G401 (cell line): ENCODE measurements around the gene CDH13. TPM values are rescaled to one million over a fixed set of nuclear protein-coding genes. Genes with fewer than 3 reads are reported as not detected.

Experiments used
- DNase-seq: peaks from one replicate; pipeline ENCODE4 v3.0.0-alpha.2; 2015; ENCODE audit warnings: low spot score
- in situ Hi-C: cut with HindIII; loops from 2 replicates; pipeline ENCODE4 v1.10.0; 2016; ENCODE audit warnings: low sequenced_read_pairs, mixed read lengths
- total RNA-seq: library from RNA; depleted of rRNA; stranded (reverse); fragments of >200 nt; shearing (Covaris generic); gene quantifications from 2 replicates; pipeline ENCODE4 v1.2.3, GENCODE V29; 2014

CDH13 gene
- total RNA-seq, 1 experiment from 2014 or later = 10.8 TPM

DNA sequence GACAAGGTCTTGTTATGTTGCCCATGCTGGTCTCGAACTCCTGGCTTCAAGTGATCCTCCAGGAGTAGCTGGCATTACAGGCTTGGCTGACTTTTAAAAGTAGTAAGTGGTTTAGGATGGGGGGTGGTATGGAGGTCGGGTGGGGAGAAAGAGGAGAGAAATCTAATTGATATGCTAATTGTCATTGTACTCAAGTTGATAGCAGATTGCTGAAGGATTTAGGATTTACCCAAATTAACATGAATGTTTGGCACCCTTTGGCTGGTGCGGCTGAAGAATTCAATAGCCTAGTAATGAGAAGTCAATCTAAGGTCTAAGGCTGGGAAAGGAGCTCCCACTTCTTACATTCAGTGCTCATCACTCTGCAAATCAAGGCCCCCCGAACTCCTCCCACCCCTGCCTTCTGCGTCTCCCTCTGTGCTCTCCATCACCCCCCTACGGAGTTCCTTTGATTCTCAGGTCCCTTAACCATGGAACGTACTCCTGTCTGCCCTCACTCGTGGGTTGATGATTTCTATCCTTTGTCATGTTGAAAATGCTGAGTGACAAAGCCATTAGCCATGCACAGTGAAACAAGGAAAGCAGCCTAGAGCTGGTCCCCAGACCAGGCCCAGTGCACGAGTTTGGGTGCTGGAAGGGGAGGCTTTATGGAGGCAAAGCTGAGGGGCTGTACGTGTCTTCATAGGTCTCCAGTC lies 17.3 kb downstream of the CDH13 start:
- DNase-seq = no peak
- in situ Hi-C loops = no loop called here

DNA sequence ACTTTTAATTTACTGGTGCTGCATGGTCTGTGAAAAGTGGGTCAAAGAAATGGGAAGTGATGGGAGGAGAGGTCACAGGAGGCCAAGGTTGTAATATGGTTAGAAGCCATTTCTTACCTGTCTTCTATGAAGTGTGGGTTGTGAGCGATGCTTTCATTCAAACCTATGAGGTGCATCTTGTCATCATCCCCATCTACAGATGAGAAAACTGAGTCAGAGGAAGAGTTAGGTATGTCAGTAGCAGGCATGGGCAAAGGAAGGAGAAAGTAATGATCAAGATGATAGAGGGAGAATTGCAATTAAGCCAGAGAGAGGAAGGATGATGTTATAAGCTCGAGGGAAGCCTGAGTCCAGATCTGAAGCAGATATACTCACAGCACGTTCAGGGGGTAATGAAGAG lies 19.7 kb downstream of the CDH13 start:
- in situ Hi-C loops = no loop called here

DNA sequence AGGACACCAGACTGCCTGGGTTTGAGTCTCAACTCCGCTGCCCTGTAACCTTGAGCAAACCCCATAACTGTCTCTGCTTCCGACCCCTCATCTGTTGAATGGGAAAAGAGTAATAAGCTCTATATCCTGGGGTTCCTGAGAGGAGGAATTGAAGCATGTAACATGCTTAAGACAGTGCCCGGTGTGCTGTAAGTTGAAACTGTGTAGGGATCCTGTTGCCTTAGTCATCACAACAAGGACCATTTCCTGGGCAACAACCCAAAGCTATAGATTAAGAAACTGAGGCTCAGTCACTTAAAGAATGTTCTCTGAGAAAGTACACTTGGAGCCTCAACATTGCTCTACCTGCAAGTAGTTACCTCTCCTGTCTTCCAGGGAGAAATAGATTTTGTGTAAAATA lies 23.0 kb downstream of the CDH13 start:
- in situ Hi-C loops = no loop called here
- DNase-seq = no peak

More for the DNA sequence above, 19.7 kb downstream of the CDH13 start:
- DNase-seq = no peak

DNA sequence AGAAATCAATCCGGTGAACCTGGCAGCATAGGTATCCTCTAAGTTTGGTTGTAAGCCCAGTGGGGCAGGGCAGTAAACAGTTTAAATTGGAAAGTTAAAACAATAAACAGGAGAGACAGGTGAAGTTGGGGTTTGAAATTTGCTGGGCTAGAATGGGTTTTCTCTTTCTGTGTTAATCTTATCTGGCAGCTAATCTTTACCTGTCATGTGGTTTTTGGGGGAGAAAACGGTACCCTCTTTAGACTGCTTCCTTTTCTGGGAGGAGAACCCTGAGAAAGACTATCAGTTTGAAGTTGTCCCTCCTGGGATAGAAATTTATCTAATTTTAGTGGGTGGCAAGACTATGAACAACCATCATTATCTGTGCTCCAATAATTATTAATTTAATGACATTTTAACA lies 24.0 kb downstream of the CDH13 start:
- DNase-seq = no peak
- in situ Hi-C loops = no loop called here

DNA sequence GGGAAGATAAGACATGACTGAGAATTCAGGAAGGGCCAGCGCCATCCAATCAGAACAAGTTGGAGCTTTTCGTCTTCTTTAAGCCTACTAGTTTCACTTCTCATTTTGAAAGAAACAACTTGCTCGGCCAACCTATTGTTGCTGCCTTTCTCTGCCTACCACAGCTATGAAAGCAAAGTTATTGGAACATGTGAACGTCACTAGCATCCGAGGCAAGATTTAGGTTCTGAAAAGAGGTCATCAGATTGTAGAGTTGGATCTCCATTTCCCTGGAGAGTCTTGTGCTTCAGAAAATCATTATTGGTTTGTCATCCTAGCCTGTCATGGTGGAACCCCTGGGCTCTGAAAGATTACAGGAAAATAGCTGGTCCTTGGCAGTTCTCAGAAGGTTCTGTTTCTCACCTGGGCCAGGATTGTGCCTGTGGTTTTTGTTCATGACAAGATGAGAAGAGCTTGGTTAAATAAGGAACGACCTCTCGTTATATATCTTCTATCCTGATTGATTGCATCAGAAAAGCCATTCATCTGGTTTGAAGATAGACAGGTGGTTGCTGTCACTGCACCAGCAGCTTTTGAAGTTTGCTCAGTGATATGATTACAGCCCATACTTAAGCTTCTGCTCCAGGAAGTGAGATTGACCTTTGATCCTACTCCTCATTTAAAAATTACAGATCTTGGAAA lies 25.3 kb downstream of the CDH13 start:
- in situ Hi-C loops = no loop called here

DNA sequence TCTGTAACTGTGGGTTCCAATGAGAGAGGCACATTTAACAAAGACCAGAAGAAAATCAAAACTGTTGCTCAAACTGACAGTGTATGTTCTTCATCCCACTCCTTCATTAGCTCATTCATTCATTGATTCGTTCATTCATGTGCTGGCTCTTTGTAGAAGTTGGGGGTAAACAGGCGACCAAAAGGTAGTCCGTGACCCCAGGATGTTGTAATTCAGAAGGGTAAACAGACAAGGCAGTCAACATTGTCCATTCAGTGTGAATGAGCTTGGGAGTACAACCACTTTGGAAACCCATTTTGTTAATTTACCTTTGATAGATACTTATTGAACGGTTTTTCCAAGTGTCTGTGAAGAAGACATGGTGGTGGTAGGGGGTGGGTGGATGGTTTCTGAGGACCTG lies 26.1 kb downstream of the CDH13 start:
- in situ Hi-C loops = no loop called here
- no peak for DNase-seq

More for the DNA sequence above, 25.3 kb downstream of the CDH13 start:
- DNase-seq = no peak

DNA sequence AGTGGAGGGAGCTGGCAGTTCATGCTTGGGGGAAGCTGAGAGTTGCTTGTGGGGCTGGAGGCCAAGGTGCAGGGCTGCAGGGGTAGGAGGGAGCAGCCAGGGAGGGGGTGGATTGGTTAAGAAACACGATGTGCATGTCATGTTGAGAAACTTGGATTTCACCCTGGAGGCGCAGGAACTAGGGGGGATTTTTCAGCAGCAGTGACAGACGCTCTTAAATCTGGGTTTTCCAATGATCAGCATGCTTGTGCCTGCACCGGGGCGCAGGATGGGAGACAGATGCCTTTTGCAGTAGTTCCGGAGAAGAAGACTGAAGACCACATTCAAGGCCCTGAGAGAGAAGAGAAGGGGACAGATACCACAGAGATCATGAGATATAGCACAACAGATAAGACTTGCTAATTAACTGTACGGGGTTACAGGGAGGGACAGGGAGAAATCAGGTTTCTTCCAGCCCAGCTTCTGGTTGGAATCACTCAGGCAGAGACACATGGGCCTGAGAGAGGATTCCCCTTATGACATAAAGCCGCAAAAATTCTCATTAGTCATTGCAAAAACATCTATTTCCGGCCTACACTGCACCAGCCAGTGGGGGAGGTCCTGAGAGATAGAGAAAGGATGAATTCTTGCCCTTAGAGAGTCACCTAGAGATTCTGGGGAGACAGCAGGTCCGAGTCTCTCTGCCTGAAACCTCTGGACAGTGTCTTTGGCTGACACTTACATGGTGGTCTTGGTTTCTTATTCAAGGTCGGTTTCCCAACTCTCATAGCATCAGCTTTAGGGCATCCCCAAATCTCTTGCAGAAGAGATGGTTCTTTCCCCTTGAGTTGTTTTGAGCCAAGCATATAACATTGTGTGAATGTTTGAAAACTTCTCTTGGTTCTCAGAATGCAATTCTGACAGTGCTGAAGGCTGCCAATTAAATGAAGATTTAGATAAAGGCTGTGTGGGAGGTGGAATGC lies 27.1 kb downstream of the CDH13 start:
- in situ Hi-C loops = no loop called here
- no peak for DNase-seq

DNA sequence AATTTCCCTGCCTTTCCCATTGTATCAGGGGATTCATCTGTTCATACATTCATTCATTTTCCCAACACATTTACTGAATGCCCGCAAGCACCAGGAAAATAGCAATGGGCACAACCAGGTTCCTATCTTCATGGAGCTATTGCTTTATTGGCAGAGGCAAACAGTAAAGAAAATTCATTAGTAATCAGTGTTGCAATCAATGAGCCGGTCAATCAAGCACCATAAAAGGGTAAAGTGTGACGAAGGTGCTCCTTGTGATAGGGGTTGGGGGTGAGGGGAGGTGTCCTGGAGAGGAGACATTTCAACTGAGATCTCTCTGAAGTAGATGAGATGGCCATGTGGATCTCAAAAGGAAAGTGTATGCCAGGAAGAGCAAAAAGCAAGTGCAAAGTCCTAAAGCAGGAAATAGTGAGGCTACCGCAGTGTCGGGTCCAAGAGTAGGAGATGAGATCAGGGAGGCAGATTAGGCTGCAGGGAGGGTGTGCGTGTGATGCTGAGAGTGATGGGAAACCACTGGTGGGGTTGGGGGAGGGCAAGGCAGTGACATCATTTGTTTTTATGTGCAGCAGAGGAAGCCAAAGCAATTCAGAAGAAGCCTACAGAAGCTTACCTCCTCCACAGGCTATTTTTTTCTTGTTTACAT lies 28.4 kb downstream of the CDH13 start:
- in situ Hi-C loops = no loop called here
- DNase-seq = no peak

DNA sequence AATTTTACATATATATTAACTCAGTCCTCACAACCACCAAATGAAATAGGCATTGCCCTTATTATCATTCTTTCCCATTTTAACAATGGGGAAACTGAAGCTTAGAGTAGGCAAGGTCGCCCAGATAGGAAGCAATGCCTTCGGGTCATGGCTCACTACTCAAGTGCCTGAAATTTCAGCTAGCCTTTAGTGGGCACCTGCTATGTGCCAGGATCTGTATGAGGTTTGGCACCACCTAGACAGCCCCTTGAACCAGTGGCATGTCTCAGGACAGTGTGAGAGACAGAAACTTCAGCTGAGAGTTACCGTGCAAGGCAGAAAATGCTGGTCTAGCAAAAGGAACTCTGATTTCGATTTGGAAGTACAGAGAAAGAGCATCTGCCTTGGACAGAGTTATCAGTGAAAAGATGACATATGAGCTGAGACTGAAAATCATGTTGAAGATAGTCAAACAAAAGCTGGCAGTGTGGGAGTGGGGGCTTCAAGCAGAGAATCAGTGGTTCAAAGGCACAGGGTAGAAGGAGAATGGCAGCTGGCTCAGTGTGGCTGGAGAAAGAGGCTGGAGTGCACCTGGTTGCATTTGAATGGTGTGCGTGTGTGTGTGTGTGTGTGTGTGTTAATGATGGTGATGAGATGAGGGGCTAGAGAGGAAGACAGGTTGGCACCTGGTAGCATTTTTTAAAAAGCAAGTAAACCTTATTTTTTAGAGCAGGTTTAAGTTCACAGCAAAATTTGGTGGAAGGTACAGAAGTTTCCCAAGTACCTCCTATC lies 29.1 kb downstream of the CDH13 start:
- in situ Hi-C loops = no loop called here
- no peak for DNase-seq

DNA sequence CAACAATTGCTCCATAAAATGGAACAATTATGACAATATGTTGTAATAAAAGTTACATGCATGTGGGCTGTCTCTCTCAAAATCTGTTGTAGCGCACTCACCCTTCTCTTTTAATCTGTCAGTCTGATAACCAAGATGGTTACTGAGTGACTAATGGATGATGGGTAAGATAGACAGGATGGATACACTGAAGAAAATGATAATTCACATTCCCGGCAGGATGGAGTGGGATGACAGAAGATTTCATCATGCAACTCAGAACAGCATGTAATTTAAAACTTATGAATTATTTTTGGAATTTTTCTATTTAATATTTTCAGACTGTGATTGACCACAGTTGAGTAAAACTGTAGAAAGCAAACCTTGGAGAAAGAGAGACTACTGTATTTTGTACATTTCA lies 30.5 kb downstream of the CDH13 start:
- in situ Hi-C loops = no loop called here
- no peak for DNase-seq

DNA sequence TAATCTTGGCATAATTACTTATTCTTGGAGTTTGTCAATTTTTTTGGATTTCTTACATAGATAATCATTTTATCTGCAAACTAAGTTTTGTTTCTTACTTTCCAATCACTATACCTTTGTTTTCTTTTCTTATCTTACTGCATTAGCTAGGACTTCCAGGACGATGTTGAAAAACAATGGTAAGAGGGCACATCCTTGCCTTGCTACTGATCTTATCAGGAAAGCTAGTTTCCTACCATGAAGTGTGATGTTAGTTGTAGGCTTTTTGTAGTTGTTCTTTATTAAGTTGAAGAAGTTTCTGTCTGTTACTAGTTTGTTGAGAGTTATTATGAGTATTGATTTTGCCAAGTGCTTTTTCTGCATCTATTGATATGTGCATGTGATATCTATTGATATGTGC lies 31.0 kb downstream of the CDH13 start:
- DNase-seq = no peak
- in situ Hi-C loops = no loop called here

DNA sequence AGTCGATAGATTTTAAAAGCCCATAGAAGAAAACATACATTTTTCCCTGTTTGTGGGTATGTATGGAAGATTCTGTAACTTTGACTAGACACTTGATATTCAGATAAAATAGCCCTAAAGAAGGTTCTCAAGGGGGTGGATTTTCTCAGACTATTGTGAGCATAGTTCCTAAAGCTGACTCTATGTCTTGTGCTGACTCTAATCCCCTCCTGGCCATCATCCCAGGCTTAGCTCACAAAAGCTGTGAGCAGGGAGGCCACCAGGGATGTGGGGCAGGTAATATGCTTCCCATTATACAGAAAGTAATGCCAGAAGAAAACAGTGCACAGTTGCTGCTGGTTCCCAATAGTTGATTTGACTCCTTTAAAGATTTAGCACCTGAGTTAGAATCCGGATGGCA lies 32.0 kb downstream of the CDH13 start:
- in situ Hi-C loops = no loop called here
- no peak for DNase-seq

DNA sequence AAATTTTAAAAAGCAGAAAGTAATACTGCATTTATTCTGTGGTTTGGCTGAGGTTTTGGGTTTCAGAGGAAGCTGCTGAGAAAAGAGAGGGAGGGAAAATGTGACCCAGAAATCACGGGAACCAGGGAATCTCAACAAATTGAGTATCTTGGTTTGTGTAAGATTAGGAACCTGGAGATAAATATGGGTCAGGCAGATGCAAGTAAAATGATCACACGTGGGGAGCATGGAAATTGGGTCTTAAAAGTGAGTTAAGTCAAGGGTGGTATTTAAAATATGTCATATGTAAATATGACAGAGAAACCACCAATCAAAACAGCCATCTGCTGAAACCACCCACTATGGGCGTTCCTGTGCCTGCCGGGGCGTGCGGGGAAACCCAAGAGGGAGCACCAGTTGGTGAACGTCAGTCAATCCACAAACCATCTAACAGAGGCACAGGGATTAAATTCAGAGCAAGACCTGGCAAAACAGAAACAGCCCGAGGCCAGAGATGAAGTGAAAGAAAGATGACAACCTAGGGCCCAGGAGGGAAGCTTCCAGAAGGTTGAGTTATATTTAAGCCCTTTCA lies 33.4 kb downstream of the CDH13 start:
- no peak for DNase-seq
- in situ Hi-C loops = no loop called here

DNA sequence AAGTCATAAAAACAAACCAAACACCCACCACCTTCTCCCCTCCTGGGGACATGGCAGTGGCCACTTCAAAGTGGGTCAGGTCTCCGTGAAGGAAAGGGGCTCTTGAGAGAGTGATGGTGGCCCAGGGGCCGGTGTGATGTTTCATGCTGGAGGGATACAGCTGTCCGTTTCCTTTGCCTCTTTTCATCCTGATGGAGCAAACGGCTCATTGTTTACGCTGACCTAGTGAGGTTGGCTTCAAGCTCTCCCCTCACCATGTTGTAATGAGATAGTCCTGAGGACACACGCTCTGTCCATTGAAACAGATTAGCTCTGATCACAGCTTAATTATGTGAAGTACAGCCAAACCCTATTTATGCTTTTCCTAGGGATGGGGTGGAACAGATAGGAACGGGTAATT lies 34.2 kb downstream of the CDH13 start:
- no peak for DNase-seq
- in situ Hi-C loops = no loop called here

DNA sequence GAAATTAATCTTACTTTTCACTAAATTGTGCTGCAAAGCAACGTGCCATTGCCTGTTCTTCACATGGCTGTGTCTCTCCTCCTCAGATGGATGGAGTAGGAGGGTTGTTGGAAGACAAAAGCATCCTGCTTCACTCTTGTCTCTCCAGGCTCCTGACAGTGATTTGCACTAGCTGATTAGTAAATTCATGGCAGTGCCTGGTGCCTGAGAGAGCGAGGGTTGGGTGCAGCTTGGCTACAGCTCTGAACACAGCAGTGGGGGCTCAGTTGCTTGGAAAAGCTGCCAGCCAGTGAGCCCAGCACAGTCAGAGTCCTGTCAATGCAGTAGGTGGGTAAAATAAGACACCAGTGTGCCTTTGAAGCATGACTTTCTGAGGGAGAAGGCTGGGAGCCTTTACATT lies 37.4 kb downstream of the CDH13 start:
- no peak for DNase-seq
- in situ Hi-C loops = no loop called here

DNA sequence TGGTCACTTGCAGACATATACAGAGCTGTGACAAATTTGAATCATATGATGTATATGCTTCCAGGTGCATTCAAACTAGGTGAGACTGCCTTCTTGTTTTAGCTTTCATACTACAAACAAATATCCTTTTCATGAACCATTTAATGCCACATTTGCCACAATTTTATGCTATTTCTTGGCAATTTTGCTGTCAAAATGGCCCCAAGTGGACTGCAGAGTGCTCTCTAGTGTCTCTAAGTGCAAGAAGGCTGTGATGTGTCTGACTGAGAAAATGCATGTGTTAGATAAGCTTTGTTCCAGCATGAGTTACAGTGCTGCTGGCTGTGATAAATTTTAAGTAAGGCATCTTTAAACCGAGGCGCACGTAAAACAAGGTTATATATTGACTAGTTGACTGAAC lies 38.3 kb downstream of the CDH13 start:
- DNase-seq = no peak

DNA sequence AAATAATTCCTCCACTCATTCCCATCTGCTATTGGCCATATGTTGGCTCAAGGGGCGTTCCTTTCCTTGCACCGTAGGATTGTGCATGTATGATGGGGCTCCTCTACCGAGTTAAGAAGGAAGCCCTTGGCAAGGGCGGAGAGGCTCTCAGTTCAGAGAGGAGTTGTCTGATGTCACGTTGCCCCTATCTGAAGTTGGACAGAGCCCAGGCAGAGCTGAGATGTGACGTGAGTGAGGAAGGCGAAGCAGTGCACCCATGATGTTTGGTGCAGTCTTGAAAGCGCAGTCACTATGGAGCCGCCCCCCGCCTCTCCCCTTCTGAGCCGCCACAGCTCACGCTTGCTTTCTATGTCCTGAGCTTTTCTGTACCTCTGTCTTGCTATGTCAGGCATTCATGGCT lies 40.7 kb downstream of the CDH13 start:
- no peak for DNase-seq
- in situ Hi-C loops = no loop called here

More for the DNA sequence above, 38.3 kb downstream of the CDH13 start:
- in situ Hi-C loops = no loop called here

DNA sequence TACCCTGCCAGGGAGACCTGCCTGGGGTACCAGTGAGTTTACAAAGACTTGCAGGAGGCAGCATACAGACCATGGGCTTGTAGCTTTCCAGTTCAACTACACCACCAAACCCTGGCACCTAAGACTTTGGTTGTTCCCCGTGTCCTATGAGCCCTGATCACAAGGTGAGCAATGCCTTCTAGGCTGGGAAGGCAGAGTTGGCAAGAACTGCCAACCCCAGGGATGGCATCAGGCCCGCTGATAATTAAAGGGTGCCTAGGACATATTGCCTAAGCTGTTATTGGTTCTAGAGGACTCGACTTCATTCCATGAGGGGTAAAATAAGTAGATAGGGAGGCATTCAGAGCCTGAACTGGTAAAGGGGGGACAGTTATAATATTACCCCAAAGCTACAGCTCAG lies 41.3 kb downstream of the CDH13 start:
- DNase-seq = no peak
- in situ Hi-C loops = no loop called here

DNA sequence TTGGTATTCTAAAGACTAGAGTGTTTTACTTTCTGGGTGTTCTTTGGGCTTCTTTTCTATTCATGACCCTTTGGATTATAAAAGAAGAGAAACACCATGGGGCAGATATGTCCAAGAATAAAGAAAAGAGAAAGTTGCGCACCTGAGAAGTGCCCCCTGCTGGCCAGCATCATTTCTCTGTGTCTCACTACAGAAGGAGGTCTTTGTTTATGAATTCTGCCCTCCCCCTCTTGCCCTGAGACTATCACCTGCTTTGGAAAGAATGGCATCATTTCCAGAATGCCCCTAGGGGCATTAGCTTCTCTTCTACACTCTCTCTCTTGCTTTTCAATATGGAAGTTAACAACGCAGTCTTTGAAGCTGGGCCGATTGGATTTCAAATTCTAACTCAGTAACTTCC lies 45.0 kb downstream of the CDH13 start:
- in situ Hi-C loops = no loop called here
- no peak for DNase-seq
